Suppressor macrophage treated with lipopolysaccharide for 1 hour (primary cell): ENCODE results near the gene HOXC9.
A peak's percentile ranks its signal among the peaks of the same experiment; 100 is the strongest.

ENCODE experiments used
- DNase-seq, 3 donors: peaks; one replicate each; pipeline ENCODE4 v3.0.0-alpha.2; 2020 to 2022

The HOXC9 gene

GRCh38 chr12:53963434-53964314, 36.3 kb upstream of the HOXC9 start:
- DNase-seq = no peak

DNA sequence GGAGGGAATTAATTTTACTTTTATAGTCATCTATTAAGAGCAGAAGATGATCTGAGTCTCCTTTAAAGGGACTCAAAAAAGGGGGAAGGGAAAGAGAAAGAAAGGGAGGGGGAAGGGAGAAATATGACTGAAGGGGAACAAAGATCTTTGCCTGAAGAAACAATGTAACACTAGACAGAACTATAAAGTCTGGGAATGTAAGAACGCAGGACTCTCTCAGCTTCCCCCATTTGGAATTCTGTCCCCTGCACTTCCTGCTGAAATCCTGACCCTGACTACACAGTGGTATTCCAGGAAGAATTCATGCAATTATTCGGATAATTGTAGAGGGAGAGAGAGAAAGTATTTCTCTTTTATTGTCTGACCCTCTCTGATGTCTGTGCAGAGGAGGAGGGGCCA, 35.6 kb upstream of the HOXC9 start:
- DNase-seq = no peak

DNA sequence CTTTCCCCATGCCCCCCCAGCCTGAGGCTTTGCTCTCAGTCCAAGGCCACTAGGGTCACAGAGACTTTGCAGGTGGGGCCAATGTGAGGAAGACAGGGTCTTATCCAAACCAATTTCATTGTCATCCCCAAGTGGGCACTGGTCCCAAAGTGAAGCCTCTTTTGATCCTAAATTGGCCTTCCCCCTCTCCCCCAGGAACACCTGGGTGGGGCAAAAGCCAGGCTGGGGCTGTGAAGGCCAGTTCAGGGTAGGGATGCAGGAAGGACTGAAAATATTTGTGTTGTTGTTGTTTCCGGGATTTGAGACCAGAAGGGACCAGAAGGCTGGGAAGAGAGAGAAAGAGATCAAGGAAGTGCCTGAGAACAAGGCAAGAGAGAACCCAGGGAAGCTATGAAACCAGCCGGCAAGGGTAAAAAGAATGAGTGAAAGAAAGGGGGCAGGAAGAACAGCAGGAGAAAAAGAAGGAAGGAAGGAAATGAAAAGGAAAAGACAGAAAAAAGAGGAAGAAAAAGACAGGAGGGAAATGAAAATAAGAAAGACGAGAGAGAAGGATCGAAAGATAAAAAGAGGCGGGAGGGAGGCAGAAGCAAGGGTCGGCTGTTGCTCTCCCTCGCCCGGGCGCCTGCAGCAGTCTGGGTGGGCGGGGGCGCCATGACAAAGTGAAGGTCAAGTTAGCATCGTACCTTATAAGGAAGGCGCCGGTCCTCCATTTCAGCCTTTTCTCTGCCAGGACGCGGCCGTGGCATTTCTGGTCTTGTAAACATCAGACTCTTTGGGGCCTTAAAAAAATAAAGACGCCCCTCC, 34.5 kb upstream of the HOXC9 start:
- DNase-seq = no peak

DNA sequence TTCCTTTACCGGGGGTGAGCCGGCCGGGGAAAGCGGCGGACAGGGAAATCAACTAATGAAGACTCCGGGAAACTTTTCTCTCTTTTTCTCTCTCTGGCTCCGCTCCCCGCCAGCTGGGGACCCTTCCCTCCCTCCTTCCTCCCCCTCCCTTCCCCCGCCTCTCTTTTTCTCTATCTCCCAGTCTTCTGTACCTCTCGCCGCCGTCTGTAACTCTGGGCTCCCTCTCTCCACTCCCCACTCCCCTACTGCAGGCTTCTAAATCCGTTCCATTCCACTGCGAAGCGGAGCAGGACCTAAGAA, 33.9 kb upstream of the HOXC9 start:
- DNase-seq = no peak

- no peak for DNase-seq
These were observed 33.4 kb upstream of the HOXC9 start for GRCh38 chr12:53966385-53967133.

DNA sequence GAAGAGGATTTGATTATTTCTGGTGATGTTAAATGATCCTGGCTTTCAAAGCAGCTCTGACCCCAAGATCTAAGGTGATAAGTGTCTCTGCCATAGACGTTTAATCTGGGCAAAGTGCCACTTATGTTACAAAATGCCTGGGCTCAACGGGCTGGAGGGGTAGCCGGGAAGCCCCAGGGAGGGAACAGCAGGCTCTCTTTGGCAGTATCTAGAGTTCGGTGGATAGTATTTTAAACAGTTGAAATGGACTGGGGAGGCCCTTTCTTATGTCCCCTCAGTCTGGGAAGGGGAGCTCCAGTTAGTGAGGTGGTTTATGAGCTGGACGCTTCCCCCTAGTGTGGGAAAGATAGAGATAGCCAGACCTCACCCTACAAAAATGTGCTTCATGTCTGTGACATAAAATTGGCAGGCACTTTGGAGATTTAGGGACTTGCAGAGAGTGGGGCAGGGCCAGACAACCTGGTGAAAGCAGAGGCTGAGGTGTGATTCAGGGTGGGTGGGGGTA, 32.5 kb upstream of the HOXC9 start:
- no peak for DNase-seq

DNA sequence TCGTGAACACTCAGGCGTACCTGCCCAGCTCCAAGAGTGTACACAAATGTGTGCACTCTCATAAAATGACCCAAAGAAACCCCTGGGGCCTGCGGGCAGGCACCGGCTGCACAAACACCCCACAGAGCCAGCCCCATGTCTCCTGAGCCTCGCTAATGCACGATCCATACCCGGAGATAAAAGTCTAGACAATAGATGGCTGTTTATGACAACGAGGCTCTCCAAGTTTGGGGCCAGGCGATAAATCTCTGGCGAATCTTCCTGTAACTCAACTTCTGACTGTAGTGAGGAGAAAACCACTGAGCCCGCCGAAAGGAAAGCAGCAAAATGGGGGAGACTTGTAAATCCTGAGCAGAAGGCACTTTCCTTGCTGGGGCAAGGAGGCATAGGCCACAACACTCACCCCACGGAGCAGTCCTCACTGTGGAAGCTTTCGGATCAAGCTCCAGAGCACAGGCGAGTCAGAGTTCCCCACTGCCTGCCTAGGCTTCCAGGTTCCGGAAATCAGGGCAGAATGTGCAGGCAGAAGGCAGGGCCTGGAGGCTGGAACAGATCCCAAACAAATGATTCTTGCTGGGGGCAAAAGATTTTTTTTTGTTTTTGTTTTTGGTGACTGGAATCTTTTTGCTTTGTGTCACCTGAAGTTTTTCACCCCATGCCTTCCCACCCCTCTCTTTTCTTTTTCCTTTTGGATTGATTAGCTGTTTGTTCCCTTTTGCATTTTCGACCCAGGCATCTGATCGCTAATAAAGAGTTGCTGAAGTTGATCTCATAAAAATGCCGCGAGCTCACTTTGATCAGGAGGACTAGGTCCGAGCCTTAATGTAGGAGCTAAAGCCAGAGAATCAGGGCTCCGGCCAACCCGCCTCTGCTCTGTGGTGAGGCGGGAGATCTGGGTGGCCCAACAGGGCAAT, 31.5 kb upstream of the HOXC9 start:
- DNase-seq = no peak

- DNase-seq = no peak
These were observed 30.2 kb upstream of the HOXC9 start for GRCh38 chr12:53969588-53970259.

DNA sequence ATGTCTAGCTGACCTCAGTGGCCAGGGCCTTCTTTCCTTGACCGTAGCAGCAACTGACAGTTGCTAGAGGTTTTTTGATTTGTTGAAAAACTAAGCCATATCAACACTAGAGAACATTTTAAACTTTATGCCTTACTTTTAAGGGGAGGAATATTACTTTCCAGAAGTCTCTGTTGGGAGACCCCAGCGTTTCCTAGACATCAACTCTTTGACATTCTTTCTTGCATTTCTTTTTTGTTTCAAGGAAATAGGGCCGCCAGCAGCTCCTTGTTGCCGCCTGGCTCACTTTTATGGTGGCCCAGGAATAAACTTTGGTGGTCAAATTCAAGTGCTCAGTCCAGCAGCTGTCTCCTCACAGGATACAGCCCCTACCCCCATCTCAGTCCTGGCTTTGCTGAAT, 29.5 kb upstream of the HOXC9 start:
- no peak for DNase-seq

GRCh38 chr12:53971129-53971528, 28.8 kb upstream of the HOXC9 start:
- DNase-seq = no peak

GRCh38 chr12:53971686-53972085, 28.3 kb upstream of the HOXC9 start:
- DNase-seq = no peak

DNA sequence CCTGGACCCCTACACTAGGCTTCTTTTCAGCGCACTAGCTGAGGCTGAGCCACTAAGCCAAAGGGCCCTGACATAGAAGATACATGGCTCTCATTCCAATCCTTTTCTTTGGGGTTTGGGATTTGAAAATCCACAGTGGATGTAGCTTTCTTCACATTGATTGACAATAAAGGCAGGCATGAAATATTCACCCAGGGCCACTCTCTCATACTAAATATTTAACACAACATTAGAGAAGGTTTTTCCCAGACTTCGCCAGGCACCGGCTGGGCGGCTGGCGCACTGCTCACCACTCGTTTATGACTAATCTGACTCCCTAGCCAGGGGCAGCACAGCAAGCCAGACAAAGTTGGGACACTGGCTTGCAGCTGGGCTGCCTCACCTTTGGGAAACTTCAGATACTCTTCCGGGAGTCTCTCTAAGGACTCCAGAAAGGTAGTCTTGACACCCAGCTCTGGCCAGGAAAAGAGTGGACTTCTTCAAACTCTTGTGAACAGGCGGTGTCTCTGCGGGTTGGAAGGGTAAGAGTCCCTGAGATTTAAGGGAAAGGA, 27.7 kb upstream of the HOXC9 start:
- DNase-seq = no peak

DNA sequence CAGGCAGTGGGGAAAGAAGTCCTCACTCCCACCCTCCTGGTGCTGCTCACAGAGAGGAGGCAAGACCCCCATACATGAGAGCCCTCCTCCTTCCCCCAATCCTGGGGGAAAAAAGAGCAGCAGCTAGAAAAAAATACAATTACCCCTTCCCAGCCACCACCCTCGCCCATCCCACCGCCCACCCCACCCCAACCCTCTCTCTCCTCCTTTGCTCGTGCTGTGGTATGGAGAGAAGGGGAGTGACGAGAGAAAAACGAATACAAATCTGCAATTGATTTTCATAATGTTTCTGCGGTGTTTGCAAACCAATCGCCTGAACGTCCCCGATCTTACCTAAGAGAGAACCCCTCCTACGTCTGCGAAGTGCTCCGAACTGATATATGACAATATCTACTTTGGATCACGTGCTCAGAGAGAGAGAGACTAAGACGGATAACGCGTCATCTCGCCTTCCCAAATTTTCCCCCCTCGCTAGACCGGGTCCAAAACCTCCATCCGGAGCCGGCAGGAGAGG, 27.2 kb upstream of the HOXC9 start, which contains the start of gene HOXC11:
HOXC11 (plus strand) TSS at position 405 of the 514 bp plus-strand sequence. CDS start 116 bp downstream, outside the sequence.
- no peak for DNase-seq

- peak in 1 of 3 donors; percentile 20 for DNase-seq
These were observed 26.5 kb upstream of the HOXC9 start for GRCh38 chr12:53973236-53974042.

GRCh38 chr12:53974084-53975063, 25.6 kb upstream of the HOXC9 start, which contains the start of gene HOTAIR:
Gene HOTAIR, minus strand, starts transcription at chr12:53974954.
- peak; percentile 40 to 69 (median 41) for DNase-seq

GRCh38 chr12:53975064-53975471, 24.9 kb upstream of the HOXC9 start:
- DNase-seq = no peak

DNA sequence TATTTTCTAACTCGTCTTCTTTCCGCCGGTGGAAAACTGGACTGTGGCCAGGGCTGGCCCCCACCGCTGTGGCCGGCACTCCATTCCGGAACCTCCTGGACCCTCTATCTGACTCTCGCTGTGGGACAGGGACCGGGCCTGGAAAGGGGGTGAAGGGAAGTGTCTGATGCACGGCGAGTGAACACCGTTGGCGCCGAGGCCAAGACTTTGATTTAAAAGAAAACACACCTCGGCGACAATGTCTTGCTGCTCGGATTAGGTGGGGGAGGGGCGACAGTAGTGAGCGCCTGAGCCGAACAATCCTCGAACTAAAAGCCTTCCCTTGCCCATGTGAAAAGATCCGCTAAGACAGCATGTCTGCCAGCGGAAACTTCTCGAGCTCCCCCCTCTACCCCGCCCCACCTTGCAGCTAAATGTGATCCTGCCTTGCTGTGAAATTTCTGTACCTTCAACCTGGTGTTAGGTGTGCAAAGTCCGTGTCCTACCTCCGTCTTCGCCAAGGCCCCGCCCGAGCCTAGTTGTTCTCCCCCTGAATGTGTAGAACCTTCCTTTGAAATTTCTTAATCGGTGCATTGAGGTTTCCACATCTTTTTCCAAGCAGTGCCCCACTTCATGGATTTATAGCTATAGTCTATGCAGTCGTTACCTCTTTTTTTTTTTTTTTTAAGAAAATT, 24.3 kb upstream of the HOXC9 start:
- no peak for DNase-seq
